Lower leg skin (tissue), 3 donors: Measurements from ENCODE around the gene FBXO46.

ENCODE experiments used
- CTCF ChIP-seq, 3 donors: fragments of 450-650 bp; IDR thresholded peaks; one replicate each; pipeline ENCODE4 v1.5.1; 2016; ENCODE audit warnings: antibody characterized with exemption in 3 of 3, mild to moderate bottlenecking in 3 of 3, moderate library complexity in 2 of 3
- POLR2A ChIP-seq, 2 donors: fragments of 450-650 bp; IDR thresholded peaks; one replicate each; pipeline ENCODE4 v1.6.1; 2016 to 2017; ENCODE audit warnings: antibody characterized with exemption in 2 of 2, mild to moderate bottlenecking in 1 of 2, moderate library complexity in 1 of 2

- no peak for TF ChIP-seq CTCF (IDR thresholded peaks at IDR 0.05)
- no peak for TF ChIP-seq POLR2A (IDR thresholded peaks at IDR 0.05)
These were observed 18.6 kb downstream of the FBXO46 start for GRCh38 chr19:45711851-45712698.
